Measurements from ENCODE around the gene PEX14. TPM values are rescaled to one million over a fixed set of nuclear protein-coding genes. Genes with fewer than 3 reads are reported as not detected.

PEX14 gene
- total RNA-seq, 1 donor from 2014 or later: 28.0 TPM

- Mint-ChIP-seq H3K4me1 (peaks cover 44% of the 10 kb centered on the region), H3K9me3 (no peaks in the 10 kb centered on the region), H3K27me3 (ENCODE audit: low read depth) (no peaks in the 10 kb centered on the region), H3K27ac (ENCODE audit: unreplicated experiment) (no peak overlapping the region), H3K36me3 (ENCODE audit: low read depth) (no peaks in the 10 kb centered on the region), H3K4me3 (no peak overlapping the region)
- TF ChIP-seq, protein P1, sequence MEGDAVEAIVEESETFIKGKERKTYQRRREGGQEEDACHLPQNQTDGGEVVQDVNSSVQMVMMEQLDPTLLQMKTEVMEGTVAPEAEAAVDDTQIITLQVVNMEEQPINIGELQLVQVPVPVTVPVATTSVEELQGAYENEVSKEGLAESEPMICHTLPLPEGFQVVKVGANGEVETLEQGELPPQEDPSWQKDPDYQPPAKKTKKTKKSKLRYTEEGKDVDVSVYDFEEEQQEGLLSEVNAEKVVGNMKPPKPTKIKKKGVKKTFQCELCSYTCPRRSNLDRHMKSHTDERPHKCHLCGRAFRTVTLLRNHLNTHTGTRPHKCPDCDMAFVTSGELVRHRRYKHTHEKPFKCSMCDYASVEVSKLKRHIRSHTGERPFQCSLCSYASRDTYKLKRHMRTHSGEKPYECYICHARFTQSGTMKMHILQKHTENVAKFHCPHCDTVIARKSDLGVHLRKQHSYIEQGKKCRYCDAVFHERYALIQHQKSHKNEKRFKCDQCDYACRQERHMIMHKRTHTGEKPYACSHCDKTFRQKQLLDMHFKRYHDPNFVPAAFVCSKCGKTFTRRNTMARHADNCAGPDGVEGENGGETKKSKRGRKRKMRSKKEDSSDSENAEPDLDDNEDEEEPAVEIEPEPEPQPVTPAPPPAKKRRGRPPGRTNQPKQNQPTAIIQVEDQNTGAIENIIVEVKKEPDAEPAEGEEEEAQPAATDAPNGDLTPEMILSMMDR (conservative IDR thresholded peaks at IDR 0.05): no peak
- no peak for DNase-seq (ENCODE audit: low read depth, low spot score)
These were observed 119.0 kb downstream of the PEX14 start for GRCh38 chr1:10593750-10594149.

DNA sequence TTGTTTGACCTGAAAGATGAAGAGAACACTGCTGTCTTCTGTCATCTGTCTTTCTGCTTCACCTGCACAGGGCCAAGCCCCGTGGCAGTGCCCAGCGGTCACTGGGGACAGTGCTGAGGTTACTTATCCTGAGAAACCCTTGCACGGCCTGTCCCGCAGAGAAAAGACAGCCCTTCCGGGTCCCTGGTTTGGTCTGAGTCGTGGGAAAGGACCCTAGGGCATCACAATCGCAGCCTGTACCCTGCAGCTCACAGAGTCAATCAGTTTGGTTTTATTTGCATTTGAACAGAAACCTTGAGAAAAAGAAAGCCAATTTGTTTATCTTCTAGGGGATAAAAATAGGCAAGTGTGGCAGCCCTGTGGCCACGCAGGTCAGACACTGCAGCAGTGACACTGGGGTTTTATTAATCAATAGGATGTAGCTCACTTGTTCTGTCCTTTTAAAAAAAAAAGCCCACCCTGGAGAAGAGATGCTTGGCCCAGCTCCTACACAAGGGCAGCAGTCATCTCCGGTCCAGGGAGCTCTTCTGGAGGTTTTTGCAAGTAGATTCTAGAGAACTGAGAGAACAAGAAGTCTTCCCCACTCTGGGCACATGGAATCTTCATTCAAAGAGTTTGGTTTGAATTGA is 120.0 kb downstream of the PEX14 start:
- H3K4me1 Mint-ChIP-seq: peaks cover 45% of the 10 kb centered on the region
- H3K27me3 Mint-ChIP-seq (ENCODE audit: low read depth): no peaks in the 10 kb centered on the region
- no peak overlapping the region for H3K27ac Mint-ChIP-seq (ENCODE audit: unreplicated experiment)
- no peaks in the 10 kb centered on the region for H3K36me3 Mint-ChIP-seq (ENCODE audit: low read depth)
- TF ChIP-seq, protein P1 (conservative IDR thresholded peaks at IDR 0.05): no peak
- H3K9me3 Mint-ChIP-seq: no peaks in the 10 kb centered on the region
- H3K4me3 Mint-ChIP-seq: no peak overlapping the region
- no peak for DNase-seq (ENCODE audit: low read depth, low spot score)

GRCh38 chr1:10596780-10597179 is 122.0 kb downstream of the PEX14 start:
- Mint-ChIP-seq H3K27me3 (ENCODE audit: low read depth) (no peaks in the 10 kb centered on the region), H3K27ac (ENCODE audit: unreplicated experiment) (no peak overlapping the region), H3K36me3 (ENCODE audit: low read depth) (no peaks in the 10 kb centered on the region), H3K4me1 (peaks cover 45% of the 10 kb centered on the region), H3K4me3 (no peak overlapping the region), H3K9me3 (no peaks in the 10 kb centered on the region)
- TF ChIP-seq, protein P1 (conservative IDR thresholded peaks at IDR 0.05): no peak
- no peak for DNase-seq (ENCODE audit: low read depth, low spot score)

DNA sequence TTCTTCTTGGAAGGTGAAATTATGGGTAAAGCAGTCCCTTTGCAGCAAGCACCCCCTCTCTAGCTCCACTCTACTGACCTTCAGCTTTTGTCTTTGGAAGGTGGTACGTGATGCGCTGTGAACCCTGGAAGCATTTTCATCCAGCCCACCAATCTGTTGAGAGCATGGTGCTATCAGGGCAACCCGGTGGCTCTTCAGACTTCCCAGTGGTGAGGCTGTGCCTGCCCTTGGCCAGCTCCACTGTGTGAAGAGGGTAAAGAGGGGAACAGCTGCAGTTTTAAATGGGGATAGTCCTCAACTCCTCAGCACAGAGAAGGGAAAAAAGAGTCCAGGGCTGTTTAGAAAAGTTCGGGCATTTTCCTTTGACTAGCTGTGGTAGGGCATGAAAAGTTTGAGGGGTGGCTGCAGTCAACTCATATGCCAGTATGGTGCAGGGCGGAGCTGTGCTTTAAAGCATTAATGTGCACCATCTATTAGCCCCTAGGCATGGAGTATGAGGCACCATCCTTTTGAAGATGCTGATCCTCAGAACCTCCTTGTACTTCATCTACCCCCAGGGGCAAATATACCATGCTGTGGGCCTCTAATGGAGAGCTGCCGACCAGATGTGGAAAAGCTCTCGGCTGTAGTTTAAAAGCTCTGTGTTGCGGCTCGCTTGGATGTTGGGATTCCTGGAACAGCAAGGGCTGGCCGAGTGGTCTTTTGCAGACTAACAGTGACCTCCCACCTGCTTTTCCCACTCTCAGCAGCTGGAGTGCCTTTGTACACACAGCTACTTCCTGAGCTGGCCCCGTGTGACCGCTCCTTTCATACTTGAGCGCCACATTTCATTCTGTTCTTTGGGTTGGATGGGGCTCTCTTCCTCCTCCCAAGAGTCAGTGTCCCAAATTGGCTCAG is 123.0 kb downstream of the PEX14 start:
- peaks cover 52% of the 10 kb centered on the region for H3K4me1 Mint-ChIP-seq
- H3K27me3 Mint-ChIP-seq (ENCODE audit: low read depth): no peaks in the 10 kb centered on the region
- H3K36me3 Mint-ChIP-seq (ENCODE audit: low read depth): no peaks in the 10 kb centered on the region
- H3K27ac Mint-ChIP-seq (ENCODE audit: unreplicated experiment): no peak overlapping the region
- no peaks in the 10 kb centered on the region for H3K9me3 Mint-ChIP-seq
- no peak overlapping the region for H3K4me3 Mint-ChIP-seq
- TF ChIP-seq, protein P1 (conservative IDR thresholded peaks at IDR 0.05): no peak
- DNase-seq (ENCODE audit: low read depth, low spot score): no peak

DNA sequence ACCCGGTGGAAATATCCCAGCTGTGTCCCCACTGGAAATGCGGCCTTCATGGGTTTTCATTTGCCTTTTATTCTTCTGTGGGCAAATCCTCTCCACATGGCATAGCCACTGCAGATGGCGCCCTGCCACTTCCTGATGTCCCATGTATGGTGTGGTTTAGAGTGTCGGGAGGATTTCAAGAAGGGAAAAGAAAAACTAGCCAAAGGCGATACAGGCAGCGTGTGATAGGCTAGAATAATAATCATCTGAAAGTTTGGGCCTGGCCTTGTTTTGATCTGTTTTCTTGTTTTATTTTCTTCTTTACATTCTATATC is 123.6 kb downstream of the PEX14 start:
- TF ChIP-seq, protein P1 (conservative IDR thresholded peaks at IDR 0.05): no peak
- Mint-ChIP-seq H3K27me3 (ENCODE audit: low read depth) (no peaks in the 10 kb centered on the region), H3K4me3 (no peak overlapping the region), H3K27ac (ENCODE audit: unreplicated experiment) (no peak overlapping the region), H3K9me3 (no peaks in the 10 kb centered on the region), H3K36me3 (ENCODE audit: low read depth) (no peaks in the 10 kb centered on the region), H3K4me1 (peaks cover 48% of the 10 kb centered on the region)
- DNase-seq (ENCODE audit: low read depth, low spot score): no peak

All from neural crest cell (in vitro differentiated cells).